D721Med (cell line): ENCODE results near the gene NPR2.

Experiments used
- DNase-seq: peaks from one replicate; pipeline ENCODE4 v3.0.0; 2011; ENCODE audit warnings: low spot score; ENCODE audit not compliant: insufficient read length
- FAIRE-seq: peaks from 2 replicates; lab custom pipeline; 2011; peaks lifted over from hg19 to GRCh38; lab: Jason Lieb, UNC
- CTCF ChIP-seq: IDR thresholded peaks from 2 replicates; pipeline ENCODE4 v1.5.1; 2012; ENCODE audit warnings: mild to moderate bottlenecking, control low read depth; ENCODE audit not compliant: insufficient read depth; ENCODE audit errors: missing control alignments

Gene NPR2

GRCh38 chr9:35756275-35757225 lies 34.8 kb upstream of the NPR2 start:
- no peak for DNase-seq
- TF ChIP-seq CTCF: peak; percentile 55
- FAIRE-seq: no peak

- FAIRE-seq (no peak), DNase-seq (no peak)
- no peak for TF ChIP-seq CTCF
These were observed 34.0 kb upstream of the NPR2 start for GRCh38 chr9:35757226-35757891.

- no peak for TF ChIP-seq CTCF
- FAIRE-seq (no peak), DNase-seq (no peak)
These were observed 33.5 kb upstream of the NPR2 start for GRCh38 chr9:35757892-35758275.

GRCh38 chr9:35758475-35759050 lies 32.8 kb upstream of the NPR2 start:
- DNase-seq (no peak), FAIRE-seq (no peak)
- no peak for TF ChIP-seq CTCF

- DNase-seq: no peak
- FAIRE-seq: no peak
- TF ChIP-seq CTCF: no peak
These were observed 31.6 kb upstream of the NPR2 start for GRCh38 chr9:35759795-35760194.

- no peak for TF ChIP-seq CTCF
- DNase-seq (no peak), FAIRE-seq (no peak)
These were observed 30.7 kb upstream of the NPR2 start for GRCh38 chr9:35760651-35761050.
